Measurements from ENCODE around the gene IL22RA2.
A peak's percentile ranks its signal among the peaks of the same experiment; 100 is the strongest.

Gene IL22RA2

DNA sequence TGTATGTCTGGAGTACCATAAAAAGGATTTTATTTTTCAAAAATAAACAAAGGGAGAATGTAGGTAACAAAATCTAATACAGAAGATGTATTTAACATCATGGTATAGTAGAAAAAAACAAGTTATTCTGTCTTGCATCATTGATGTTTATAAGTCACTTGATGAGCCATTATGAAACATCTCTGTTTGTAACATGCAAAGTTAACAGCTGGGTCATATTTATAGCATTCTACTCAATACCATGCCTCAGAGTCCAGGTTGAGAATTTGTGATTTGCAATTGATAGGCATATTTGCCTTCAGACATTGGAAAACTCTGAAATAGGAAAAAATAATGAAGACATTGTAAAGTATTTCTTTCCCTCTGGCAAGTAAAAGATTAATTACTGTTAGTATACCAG is 76.4 kb downstream of the IL22RA2 start:
- no peak for DNase-seq (ENCODE audit: low read depth, low spot score)

DNA sequence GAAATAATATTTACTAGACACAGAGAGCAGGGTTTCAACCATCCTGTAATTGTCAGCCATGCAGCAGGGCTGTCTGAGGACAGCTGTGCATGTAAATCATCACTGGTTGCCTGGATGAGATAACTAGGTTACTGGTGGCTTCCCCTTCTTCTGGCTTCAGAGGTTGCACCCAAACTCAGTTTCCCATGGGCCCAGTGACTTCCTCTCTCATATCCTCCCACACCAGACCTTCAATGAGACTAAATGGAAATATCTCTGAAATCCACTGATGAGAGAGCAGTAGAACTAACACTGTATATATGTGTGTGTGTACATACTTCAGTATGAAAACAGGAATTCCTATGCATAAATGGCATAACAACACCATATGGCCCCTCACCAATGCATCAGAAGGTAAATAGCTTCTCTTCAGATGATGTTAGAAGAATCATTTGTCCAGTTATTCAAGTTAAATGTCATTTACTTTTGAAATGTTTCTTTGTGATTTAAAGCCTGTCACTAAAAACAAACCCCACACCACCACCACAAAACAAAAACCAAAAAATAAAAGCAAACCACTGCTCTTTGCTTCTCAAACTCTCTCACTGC is 77.7 kb downstream of the IL22RA2 start:
- no peak for DNase-seq (ENCODE audit: low read depth, low spot score)

DNA sequence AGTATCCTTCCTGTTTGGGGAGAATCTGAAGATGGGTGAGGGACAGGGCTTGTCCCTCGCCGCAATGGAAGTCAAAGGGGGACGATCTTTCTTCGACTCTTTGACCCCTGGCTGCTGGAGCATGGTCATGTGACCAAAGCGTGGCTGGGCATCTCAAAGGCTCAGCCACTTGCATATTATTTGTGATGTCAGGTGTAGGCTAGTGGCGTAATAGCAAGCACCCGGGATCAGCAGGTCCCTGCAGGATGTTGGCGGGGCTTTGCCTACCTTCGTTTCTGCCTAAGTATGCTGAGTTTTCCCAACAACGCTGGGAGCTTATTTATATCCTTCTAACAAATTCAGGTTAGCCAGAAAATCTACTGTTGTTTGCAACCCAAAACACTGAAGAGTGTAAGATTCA is 78.4 kb downstream of the IL22RA2 start:
- no peak for DNase-seq (ENCODE audit: low read depth, low spot score)

DNA sequence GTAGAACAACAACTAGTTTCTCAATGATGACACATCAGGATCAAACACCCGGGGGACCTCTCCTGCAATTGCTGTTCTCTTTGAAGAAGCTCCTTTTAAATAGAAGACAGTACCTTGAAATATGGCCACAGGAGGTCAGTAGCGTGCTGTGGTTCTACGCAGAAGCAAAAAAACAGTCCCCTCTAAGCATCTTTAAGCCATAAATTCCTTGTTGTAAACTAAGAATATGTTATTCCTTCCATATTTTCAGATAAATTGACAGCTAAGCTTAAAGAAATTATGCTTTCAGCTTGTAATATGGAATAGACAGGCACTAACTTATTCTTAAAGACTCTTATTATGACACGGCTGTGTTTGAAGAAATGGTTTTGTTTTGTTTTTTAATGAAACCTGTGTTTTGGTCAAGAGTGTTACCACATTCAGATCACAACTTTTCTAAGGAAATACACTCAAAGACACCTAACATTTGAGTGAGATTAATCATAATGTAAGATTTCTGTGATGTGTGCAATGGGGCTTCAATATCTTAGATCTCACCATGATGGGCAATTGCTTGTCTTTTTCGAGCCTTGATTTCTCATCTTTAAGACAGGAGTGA is 78.9 kb downstream of the IL22RA2 start:
- peak; percentile 78 for DNase-seq (ENCODE audit: low read depth, low spot score)
